GM18907 (cell line): ENCODE measurements around the gene COL10A1.

Experiments used
- ATAC-seq: cut with Tn5 transposase; IDR thresholded peaks from one replicate; pipeline ENCODE4 v1.9.1; 2021; ENCODE audit warnings: mild to moderate bottlenecking, moderate library complexity; ENCODE audit not compliant: unreplicated experiment

Gene COL10A1

GRCh38 chr6:116126032-116126431 lies at the start of gene COL10A1:
COL10A1 (minus strand) TSS chr6:116126132; CDS start chr6:116125492, 640 bp downstream.
- no peak for ATAC-seq

DNA sequence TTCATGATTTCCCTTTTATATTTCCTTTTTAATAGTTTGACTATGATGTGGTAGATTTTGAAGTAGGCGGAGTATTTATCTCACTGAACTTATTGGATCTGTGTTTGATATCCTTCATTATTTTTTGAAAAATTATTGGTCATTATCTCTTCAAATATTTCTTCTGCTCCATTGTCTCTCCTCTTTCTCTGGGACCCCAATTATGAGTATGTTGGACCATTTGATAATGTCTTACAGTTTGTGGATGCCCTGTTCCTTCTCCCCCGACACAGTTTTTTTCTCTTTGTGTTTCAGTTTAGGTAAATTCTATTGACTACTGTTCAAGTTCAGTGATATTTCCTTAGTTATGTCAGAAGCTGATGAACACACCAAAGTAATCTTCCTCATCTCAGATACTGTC lies 49.4 kb upstream of the COL10A1 start:
- no peak for ATAC-seq

DNA sequence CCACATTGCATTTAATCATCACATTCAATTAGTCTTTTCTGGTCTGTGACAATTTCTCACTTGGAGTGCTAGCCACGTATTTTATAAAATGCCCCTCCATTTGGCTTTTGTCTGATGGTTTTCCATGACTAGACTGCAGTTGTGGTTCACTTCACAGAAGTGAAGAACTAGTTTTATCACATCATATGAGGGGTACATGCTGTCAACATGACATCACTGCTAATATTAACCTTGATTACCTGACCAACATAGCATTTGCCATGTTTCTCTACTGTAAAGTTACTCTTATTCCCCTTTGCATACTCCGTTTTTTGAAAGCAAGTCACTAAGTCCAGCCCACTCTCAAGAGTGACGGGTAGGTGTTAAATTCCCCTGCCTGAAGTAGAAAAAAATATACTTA lies 48.0 kb upstream of the COL10A1 start:
- ATAC-seq, result no peak

GRCh38 chr6:116170358-116171057 lies 44.6 kb upstream of the COL10A1 start:
- ATAC-seq, result no peak

GRCh38 chr6:116169880-116170279 lies 43.9 kb upstream of the COL10A1 start:
- ATAC-seq, result no peak

DNA sequence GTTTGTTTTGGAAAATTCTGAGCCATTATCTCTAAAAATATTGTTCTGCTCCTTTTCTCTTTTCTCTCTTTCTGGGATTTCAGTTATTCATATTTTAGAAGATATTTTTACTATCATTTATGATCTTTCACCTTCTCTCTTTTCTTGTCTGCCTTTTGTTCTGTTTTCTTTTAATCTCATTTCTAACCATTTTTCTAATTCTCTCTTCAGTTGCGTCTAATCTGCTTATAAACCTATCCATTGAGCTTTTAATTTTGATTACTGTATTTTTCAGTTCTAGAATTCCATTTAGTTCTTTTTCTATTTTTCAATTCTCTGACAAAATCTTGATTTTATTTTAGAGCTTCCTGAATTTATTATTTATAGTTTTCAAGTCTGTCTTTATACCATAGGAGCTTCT lies 42.2 kb upstream of the COL10A1 start:
- ATAC-seq, result no peak

DNA sequence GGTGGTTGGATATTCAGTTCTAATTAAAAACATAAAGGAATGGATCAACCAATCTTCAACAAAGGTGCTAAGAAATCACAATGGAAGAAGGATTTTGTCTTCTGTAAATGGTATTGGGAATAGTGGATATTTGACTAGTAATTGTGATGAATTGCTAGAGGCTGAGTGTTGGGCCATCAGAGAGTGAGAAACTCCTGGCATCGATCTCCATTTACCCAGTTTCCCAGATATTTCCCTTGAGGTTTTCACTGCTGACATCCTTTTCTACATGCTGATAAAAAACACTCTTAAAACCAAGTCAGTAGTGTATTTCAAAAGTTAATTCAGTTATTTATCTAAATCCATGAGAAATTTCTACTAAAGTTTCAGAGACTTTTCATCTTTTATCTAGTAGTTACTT lies 40.4 kb upstream of the COL10A1 start:
- ATAC-seq, result no peak

DNA sequence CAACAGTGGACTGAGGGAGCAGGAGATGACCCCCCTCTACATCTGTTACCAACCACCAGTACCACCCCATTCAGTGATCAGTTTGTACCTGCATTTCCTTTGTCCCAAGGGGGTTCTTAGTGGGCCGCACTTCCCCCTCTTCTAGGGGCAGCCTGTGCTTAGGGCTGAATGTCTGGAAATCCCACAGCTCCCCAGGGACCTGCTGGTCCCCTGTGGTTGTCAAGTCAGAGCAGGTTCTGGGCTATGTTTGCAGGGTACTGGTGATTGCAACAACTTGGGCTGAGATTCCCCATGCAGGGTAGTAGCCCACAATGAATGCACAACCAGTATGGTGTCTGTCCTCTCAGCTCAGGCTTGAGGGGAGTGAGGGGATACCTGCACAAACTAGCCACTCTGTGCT lies 39.7 kb upstream of the COL10A1 start:
- peak; percentile 84 for ATAC-seq

DNA sequence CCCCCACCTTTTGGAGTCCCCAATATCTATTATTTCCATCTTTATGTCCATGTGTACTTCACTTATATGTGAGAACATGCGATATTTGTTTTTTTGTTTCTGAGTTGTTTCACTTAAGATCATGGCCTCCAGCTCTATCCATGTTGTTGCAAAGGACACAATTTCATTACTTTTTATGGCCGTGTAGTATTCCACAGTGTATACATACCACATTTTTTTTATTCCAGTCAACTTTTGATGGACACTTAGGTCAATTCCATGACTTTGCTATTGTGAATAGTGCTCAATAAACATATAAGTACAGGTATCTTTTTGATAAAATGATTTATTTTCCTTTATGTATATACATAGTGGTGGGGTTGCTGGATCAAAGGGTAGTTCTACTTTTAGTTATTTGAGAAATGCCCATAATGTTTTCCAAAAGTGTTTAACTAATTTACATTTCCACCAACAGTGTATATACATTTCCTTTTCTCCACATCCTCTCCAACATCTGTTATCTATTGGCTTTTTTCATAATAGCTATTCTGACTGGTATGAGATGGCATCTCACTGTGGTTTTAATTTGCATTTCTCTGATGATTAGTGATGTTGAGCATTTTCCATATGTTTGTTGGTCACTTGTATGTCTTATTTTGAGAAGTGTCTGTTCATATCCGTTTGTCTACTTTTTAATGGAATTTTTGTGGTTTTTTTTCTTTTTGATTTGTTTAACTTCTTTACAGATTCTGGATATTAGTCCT lies 34.0 kb upstream of the COL10A1 start:
- no peak for ATAC-seq

GRCh38 chr6:116158641-116159040 lies 32.7 kb upstream of the COL10A1 start:
- ATAC-seq, result no peak

GRCh38 chr6:116157391-116157790 lies 31.5 kb upstream of the COL10A1 start:
- no peak for ATAC-seq

DNA sequence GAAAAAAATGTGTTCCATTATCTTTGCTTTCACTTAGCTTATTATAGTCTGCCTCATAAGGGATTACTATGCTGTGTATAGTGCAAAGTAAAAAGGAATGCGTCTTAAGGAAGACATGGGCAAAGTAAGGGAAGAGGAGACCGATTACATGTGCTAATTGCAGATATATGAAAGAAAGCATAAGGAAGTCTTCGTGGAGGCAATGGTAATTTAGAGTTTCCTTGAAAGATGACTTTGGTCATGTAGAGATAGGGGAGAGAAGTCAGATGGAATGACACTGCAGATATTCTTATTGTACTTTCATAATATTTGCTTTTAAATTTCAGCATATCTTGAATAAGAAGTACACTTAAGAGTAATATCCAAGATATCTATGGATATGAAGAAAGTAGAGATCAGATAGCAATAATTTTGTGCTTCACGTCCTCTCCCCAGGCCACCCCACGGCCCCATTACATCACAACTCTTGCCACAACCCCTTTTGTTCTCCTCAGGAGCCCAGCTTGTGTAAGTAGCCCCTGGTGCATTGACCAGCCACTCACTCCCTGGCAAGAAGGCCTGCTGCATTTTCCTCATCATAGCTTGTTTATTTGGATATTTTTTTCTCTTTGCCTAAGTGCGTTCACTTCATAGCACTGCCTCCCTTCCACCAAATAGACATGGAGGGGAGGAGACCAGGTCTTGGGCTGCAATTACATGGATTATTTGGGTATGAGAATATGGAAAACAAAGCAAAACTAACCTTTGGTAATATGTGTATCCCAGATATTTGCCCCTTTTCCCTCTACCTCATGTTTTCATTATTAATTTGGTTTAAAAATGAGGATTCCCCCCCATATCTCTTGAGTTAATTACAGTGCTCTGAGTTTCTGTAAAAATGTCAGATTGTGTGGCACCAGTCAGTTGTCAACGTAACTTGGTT lies 30.7 kb upstream of the COL10A1 start:
- ATAC-seq, result no peak

DNA sequence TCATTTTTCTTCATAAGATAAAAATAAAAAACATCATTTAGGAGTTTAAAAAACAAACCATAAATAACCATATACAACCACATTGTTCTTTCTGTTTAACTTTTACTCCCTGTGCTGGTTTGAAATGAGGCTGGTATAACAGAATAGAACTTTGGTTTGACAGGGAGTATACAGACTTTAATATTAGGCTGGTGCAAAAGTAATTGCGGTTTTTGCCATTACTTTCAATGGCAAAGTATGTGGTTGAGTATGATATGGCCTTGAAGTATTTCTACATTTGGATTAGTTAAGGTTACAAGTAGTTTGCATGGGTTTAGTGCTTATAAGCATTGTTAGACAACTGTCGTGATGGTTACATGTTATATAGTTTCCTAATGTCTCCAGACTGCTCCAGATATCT lies 29.0 kb upstream of the COL10A1 start:
- ATAC-seq, result no peak

DNA sequence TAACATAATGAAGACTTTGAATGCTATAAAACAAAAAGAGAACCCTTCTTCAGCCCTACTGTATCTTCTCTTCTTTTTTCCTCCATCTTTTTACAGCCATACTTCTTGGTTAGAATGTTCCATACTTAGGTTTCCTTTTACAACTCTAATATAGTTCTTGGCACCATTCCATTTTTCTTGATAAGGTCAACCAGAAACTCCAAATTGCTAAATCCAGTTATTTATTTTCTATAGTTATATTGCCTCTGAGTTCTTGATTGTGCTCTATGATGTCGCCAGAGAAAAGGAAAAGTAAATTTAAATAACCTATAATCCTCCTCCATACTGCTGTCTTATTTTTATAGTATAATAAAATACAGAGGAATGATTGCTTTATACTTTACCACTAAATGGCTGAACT lies 26.7 kb upstream of the COL10A1 start:
- ATAC-seq, result no peak

DNA sequence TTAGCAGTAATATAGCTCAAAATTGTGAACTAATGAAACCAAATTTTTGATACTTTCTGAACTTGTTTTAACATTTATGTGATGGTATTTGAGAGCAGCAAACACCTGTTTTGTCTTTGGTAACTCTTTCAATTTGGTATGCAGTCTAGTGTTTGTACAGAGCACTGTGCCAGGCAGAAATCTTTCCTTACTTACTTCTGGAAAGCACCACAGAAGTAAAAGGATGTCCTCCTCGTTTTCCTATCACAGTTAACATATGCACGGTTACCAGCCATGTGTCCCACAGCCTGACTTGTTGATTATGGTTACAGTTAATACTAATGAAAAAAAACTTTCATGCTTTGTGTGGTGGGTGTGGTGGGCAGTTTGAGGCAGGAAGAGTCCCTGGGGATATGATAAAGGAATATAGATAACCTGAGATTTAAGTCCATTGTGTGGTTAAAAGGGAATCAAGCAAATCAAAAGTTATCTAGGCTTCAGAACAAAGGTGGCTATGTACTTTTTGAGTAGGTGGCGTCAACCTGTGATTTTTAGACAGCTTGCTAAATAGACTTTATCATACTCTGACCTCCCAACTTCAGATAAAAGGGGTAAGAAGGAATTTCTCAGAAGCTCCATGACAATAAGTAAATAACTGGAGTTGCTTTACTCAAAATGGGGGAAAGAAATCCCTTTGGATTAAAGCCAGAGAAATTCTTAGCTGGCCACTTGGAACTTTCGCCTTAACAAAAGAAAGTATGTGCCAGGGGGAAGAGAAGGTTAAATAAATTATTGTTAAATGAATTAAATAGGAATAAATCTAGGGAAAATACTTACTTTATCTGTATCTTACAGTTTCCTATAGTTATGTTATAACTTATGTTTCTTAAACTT lies 20.1 kb upstream of the COL10A1 start:
- ATAC-seq, result no peak

DNA sequence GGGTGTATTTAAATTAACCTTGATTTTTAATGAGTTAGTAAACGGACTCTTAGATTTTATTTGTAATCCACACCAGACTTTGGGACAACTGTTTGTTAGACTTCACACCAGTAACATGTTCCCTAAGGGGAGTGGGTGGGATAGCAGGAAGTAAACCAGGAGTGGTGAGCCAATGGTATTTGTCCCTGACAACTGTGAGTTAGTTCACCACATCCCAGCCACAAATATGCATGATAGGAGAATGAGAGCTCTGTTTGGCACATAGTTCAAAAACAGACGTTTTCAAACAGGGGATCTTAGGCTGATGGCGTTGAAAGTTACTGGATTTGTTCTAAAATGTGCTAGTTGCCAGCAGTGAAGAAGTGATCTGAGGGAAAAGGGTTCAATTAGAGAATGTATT lies 18.7 kb upstream of the COL10A1 start:
- ATAC-seq, result no peak

- ATAC-seq, result no peak
Observed at GRCh38 chr6:116139917-116140316, 14.0 kb upstream of the COL10A1 start.

DNA sequence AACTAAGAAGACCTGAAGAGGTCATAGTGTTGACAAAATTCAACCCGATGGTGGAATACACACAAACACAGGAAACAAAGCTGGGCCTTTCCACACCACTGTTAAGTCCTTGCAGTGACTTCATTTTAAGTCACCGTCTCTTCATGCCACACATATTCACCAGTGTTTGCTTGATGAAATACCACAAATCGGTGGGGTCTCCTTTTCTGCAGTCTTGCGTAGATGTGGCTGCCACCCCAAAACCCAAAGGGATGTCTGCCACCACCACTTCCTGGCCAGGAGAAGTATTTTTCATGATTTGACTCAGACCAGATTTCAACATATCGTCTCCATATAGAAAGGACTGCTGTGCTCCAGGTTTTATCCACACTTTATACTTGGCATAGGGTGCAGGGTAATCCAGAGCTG lies 11.0 kb upstream of the COL10A1 start:
- no peak for ATAC-seq

DNA sequence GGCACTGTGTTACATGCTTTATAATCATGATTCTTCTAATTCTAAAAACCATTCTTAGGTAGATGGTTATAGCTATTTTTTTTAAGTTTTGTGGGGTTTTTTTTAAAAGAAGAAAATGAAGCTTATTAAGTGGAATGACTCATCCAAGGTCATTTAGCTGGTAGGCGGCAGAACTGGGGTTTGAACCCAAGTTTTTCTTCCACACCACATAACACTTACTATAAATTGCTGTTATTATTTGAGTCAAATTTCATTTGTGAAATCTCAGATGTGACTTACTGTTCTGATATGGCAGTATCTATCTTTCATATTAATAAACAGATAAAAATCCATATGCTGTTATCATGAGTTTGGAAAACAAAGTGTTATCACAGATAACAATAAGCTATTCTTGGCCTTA lies 10.4 kb upstream of the COL10A1 start:
- no peak for ATAC-seq

- no peak for ATAC-seq
Observed at GRCh38 chr6:116133453-116133852, 7.5 kb upstream of the COL10A1 start.
